Activated T-cell treated with anti-CD3 and anti-CD28 coated beads, Interleukin-2, amount 50 U/mL, for 72 hours (primary cell): ENCODE results near the gene F2RL1. TPM values are rescaled to one million over a fixed set of nuclear protein-coding genes. Genes with fewer than 3 reads are reported as not detected.
A peak's percentile ranks its signal among the peaks of the same experiment; 100 is the strongest.
"Not testable (repeated sequence)": the region's sequence is repeated elsewhere in the genome, so short reads cannot be mapped to it uniquely, and the experiment has no call there.

ENCODE experiments used
- ATAC-seq, 2 donors: fragments of 150-1000 bp; cut with Tn5 transposase; replicated peaks in 1 of 2; 2 replicates each; pipeline ENCODE4 v1.10.0; 2021; ENCODE audit warnings: moderate library complexity in 2 of 2, mild to moderate bottlenecking in 1 of 2
- DNase-seq, 2 donors: peaks; one replicate each; pipeline ENCODE4 v3.0.0; 2021 to 2022; ENCODE audit warnings: mixed read lengths in 1 of 2
- H3K27ac Mint-ChIP-seq: one replicate; pipeline ENCODE4 v1.8.0; 2022; ENCODE audit warnings: mild to moderate bottlenecking, moderate library complexity, mixed read lengths
- H3K27me3 Mint-ChIP-seq: one replicate; pipeline ENCODE4 v1.8.0; 2022; ENCODE audit warnings: low read depth, mixed read lengths
- H3K36me3 Mint-ChIP-seq, 2 donors: one replicate each; pipeline ENCODE4 v1.8.0; 2022; ENCODE audit warnings: mixed read lengths in 2 of 2, mild to moderate bottlenecking in 1 of 2; ENCODE audit not compliant: insufficient read depth in 2 of 2
- H3K4me1 Mint-ChIP-seq: one replicate; pipeline ENCODE4 v1.8.0; 2022; ENCODE audit warnings: low read depth, mixed read lengths
- H3K4me3 Mint-ChIP-seq, 2 donors: one replicate each; pipeline ENCODE4 v1.8.0; 2022; ENCODE audit warnings: mild to moderate bottlenecking in 2 of 2, mixed read lengths in 2 of 2, moderate library complexity in 2 of 2
- H3K9me3 Mint-ChIP-seq, 2 donors: one replicate each; pipeline ENCODE4 v1.8.0; 2022; ENCODE audit warnings: mixed read lengths in 2 of 2
- total RNA-seq, 2 donors: library from RNA; stranded (reverse); gene quantifications; one replicate each; pipeline ENCODE4 v1.2.3, GENCODE V29; 2022

F2RL1 gene
- total RNA-seq, 2 donors from 2014 or later, result 1.6 to 1.7 TPM

DNA sequence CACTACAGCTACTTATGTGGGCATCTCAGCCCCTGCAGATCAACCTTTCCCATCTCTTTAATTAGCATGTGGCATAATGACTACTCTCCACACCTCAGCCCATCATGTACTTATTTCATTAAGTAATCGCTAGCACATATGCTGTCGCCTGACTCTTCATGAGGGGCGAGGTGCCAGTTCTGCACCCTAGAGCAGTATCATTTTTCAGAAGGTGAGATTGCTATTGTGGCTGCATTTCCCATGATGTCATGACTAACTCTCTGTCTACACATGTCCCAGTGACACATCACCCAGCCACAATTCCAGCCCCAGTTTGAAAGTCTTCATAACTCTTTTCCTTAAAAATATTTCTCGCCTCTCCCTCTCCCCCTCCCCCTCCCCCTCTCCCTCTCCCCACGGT, 7.6 kb upstream of the F2RL1 start:
- H3K4me3 Mint-ChIP-seq, result no peak overlapping the region
- peaks cover 12% of the 10 kb centered on the region for H3K27me3 Mint-ChIP-seq

DNA sequence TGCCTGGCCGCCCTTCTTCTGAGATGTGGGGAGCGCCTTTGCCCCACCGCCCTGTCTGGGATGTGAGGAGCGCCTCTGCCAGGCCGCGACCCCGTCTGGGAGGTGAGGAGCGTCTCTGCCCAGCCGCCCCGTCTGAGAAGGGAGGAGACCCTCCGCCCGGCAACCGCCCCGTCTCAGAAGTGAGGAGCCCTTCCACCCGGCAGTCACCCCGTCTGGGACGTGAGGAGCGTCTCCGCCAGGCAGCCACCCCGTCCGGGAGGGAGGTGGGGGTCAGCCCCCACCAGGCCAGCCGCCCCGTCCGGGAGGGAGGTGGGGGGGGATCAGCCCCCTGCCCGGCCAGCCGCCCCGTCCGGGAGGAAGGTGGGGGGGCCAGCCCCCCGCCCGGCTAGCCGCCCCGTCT, 6.6 kb upstream of the F2RL1 start:
- not testable (repeated sequence) for H3K4me3 Mint-ChIP-seq, ATAC-seq, DNase-seq, H3K36me3 Mint-ChIP-seq, H3K9me3 Mint-ChIP-seq, H3K4me1 Mint-ChIP-seq, H3K27ac Mint-ChIP-seq
- H3K27me3 Mint-ChIP-seq, result peaks cover 15% of the 10 kb centered on the region

More for the DNA sequence above, 7.6 kb upstream of the F2RL1 start:
- Mint-ChIP-seq H3K27ac (no peak overlapping the region), H3K9me3 (no peaks in the 10 kb centered on the region), H3K36me3 (no peaks in the 10 kb centered on the region), H3K4me1 (peaks cover 1% of the 10 kb centered on the region)
- DNase-seq (no peak), ATAC-seq (no peak)

DNA sequence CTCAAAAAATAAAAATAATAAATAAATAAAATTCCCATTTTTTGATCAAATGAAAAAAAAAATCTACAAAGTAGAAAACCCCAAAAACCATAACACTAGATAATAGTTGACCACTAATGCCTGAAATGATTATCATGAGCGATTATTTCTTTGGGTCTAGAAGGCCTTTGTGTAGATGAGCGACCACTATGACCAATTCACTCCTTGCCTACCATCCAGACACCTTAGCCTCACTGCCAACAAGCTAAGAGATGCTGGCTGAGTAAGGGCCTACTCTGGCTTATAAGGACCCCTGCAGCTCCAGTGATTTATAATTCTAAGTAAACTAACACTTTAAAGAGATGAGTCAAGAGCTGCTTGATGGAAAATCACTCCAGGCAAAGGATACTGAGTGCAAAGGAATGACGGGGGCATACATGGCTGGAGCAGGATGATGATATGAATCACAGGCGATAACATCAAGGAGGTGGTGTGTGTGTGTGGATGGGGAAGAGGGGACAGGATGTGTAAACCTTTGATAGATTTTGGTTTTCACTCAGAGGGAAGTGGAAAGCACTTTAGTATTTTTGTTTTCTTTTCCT, 4.8 kb upstream of the F2RL1 start:
- no peaks in the 10 kb centered on the region for H3K9me3 Mint-ChIP-seq
- peaks cover 27% of the 10 kb centered on the region for H3K27me3 Mint-ChIP-seq
- ATAC-seq, result no peak
- H3K27ac Mint-ChIP-seq, result no peak overlapping the region
- no peak overlapping the region for H3K4me3 Mint-ChIP-seq
- H3K36me3 Mint-ChIP-seq, result peaks cover 0 to 2% of the 10 kb centered on the region in 2 donors
- no peak for DNase-seq
- peaks cover 9% of the 10 kb centered on the region for H3K4me1 Mint-ChIP-seq

DNA sequence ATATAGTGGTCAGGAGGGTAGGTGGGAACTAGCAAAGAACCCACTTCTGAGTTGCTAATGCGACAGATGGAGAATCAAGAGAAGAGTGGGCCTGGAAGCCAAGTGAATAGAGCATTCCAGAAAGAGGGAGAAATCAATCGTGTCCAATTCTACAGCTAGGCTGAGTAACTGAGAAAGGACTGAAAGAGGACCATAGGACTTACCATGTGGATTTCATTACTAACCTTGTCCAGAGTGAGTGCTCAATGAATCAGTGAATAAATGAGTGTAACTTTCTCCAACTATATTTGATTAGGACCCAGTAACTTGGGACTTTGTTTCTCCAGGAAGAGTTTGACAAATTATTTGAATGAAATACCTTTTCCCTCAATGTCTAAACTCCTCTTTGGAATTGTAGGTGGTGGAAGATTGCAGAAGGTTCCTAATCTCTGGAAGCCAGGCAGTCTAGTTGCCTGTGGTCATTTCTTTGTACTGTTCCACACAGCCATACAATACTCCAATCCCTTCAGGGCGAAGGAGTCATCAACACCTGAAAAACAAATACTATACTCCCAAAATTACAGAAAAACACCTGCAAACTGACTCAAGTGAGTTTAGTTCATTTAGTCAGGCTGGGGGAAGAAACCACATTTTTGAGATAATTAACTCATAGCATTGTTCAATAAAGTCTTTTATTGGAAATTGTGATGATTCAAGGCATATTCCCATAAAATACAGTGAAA, 2.6 kb upstream of the F2RL1 start:
- ATAC-seq, result no peak
- Mint-ChIP-seq H3K4me3 (no peak overlapping the region), H3K4me1 (peaks cover 16% of the 10 kb centered on the region), H3K27me3 (peaks cover 33% of the 10 kb centered on the region), H3K27ac (no peak overlapping the region), H3K36me3 (peaks cover 0 to 2% of the 10 kb centered on the region in 2 donors), H3K9me3 (no peaks in the 10 kb centered on the region)
- DNase-seq, result no peak

DNA sequence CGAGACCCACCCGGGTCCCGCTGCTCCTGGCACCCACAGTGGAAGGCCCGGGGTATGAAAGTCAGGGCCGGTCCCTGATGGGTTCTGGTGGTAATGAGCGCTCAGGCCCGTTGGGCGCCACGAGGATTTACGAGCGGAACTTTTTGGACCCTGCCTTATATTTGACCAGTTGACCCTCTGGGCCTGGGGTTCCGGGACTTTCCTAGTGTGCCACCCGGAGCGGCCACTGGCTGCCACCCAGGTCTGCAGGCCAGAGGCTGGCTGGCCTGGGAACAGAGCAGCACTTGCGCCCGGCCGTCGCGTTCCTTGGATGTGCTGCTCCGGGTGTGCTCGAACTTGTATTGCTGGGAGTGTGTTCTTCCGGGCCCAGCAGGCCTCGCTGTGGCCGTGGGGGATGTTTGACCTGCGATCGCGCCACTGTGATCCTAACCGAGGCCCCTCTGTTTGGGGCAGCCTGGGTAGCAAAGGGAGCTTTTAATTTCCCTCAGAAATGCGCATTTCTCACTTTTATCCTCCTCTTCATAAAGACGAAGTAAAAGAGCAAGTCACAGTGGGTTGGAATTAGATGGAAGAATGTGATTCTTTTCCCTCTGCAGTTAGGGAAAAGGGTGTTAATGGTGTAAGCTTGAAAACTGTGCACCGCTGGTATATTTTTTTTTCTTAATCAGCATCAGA, 1.2 kb downstream of the F2RL1 start:
- H3K9me3 Mint-ChIP-seq, result no peaks in the 10 kb centered on the region
- ATAC-seq, result no peak
- peaks cover 0 to 2% of the 10 kb centered on the region in 2 donors for H3K36me3 Mint-ChIP-seq
- peaks cover 16% of the 10 kb centered on the region for H3K4me1 Mint-ChIP-seq
- no peak for DNase-seq
- no peak overlapping the region for H3K27ac Mint-ChIP-seq
- peaks cover 33% of the 10 kb centered on the region for H3K27me3 Mint-ChIP-seq
- peak overlapping the region; percentile 85 to 87 for H3K4me3 Mint-ChIP-seq

DNA sequence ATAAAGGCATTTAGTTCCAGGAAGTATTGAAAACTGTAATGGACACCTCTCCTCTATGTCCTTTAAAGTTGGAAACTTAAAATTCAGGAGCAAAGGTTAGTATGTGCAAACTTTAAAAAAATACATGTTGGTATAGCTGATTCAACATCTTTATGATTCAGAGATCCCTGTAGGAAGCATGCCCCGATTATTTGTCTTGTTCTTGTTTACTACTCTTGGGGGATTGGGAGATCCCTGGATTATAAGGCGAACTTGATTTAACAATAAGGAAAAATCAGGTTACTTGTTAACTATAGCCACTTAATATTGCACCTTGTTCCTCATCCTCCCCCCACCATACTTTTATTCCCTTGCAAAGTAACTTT, 1.7 kb downstream of the F2RL1 start:
- no peaks in the 10 kb centered on the region for H3K9me3 Mint-ChIP-seq
- ATAC-seq (no peak), DNase-seq (no peak)
- peak overlapping the region in 1 of 2 donors; percentile 87 for H3K4me3 Mint-ChIP-seq
- H3K4me1 Mint-ChIP-seq, result peaks cover 16% of the 10 kb centered on the region
- no peak overlapping the region for H3K27ac Mint-ChIP-seq
- peaks cover 0 to 2% of the 10 kb centered on the region in 2 donors for H3K36me3 Mint-ChIP-seq
- H3K27me3 Mint-ChIP-seq, result peaks cover 28% of the 10 kb centered on the region

DNA sequence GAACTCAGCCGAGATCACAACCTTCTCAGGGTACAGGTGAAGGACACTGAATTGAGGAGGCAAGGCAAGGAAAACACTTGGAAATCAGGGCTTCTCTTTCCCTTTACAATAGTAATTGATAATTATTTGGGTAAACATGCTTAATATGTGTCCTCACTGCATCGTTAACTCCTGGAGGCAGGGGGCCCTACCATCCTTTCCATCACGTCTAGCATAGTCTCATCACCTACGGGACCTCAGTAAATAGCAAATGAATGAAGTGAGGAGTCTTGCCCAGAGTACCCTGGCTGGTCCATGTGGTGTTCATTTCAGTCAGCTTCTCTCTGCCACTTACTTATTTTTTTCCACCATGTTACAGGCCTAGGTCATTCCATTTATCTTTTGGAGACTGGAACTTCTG, 2.3 kb downstream of the F2RL1 start:
- Mint-ChIP-seq H3K4me3 (no peak overlapping the region), H3K4me1 (peaks cover 16% of the 10 kb centered on the region), H3K9me3 (no peaks in the 10 kb centered on the region), H3K27ac (no peak overlapping the region), H3K36me3 (peaks cover 0 to 2% of the 10 kb centered on the region in 2 donors), H3K27me3 (peaks cover 21% of the 10 kb centered on the region)
- ATAC-seq (no peak), DNase-seq (no peak)

DNA sequence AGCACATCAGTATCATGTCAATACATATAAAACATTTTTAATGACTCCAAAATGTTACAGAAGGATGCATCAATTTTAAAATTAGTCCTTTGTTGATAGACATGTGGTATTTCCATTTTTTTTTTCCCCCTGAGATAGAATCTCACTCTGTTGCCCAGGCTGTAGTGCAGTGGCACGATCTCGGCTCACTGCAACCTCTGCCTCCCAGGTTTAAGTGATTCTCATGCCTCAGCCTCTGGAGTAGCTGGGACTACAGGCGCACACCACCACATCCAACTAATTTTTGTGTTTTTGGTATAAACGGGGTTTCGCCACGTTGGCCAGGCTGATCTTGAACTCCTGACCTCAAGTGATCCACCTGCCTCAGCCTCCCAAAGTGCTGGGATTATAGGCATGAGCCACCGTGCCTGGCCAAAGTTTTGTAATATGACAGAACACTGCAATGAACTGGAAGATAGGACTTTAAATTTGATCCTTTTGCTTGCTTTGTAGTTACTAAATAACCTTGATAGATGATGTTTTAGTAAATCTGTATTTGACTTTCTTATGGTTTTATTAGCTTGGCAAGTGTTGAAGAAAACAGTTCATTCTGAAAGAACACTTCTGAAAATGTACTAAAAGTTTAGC, 3.4 kb downstream of the F2RL1 start:
- peaks cover 18% of the 10 kb centered on the region for H3K27me3 Mint-ChIP-seq
- not testable (repeated sequence) for ATAC-seq, H3K9me3 Mint-ChIP-seq, H3K4me3 Mint-ChIP-seq, DNase-seq, H3K36me3 Mint-ChIP-seq, H3K27ac Mint-ChIP-seq
- peaks cover 16% of the 10 kb centered on the region for H3K4me1 Mint-ChIP-seq

DNA sequence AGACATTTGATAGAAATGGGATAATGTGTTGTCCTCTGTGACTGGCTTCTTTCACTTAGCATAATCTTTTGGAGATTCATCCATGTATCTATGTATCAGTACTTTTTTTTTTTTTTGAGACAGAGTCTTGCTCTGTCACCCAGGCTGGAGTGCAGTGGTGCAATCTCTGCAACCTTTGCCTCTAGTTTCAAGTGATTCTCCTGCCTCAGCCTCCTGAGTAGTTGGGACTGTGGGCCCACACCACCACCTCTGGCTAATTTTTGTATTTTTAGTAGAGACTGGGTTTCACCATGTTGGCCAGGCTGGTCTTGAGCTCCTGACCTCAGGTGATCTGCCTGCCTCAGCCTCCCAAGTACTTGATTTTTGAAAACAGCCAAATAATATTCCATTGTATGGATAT, 7.6 kb downstream of the F2RL1 start:
- not testable (repeated sequence) for H3K9me3 Mint-ChIP-seq, H3K4me3 Mint-ChIP-seq, H3K27me3 Mint-ChIP-seq, DNase-seq, H3K27ac Mint-ChIP-seq, ATAC-seq, H3K36me3 Mint-ChIP-seq
- H3K4me1 Mint-ChIP-seq, result peaks cover 12% of the 10 kb centered on the region

DNA sequence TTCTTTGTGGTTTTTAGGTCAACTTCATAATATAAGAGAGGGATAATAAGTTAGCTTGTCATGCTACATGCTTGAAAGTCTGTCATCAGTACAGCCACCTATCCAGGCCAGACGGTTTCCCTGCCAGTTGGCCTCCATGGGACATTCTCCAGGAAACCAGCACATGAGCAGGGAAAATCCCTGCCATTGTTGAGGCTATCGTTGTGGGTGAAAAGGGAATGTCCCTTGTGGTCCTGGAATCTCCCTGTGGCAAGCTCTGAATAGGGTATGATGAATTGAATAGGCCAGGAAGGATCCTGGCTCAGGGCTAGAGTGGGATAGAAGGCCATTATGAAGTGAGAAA, 12.3 kb downstream of the F2RL1 start:
- peaks cover 13% of the 10 kb centered on the region for H3K4me1 Mint-ChIP-seq
- H3K9me3 Mint-ChIP-seq, result no peaks in the 10 kb centered on the region
- H3K4me3 Mint-ChIP-seq, result no peak overlapping the region
- ATAC-seq (peak; percentile 22 to 23), DNase-seq (no peak)
- H3K36me3 Mint-ChIP-seq, result no peaks in the 10 kb centered on the region
- H3K27ac Mint-ChIP-seq, result no peak overlapping the region
- H3K27me3 Mint-ChIP-seq, result no peaks in the 10 kb centered on the region

DNA sequence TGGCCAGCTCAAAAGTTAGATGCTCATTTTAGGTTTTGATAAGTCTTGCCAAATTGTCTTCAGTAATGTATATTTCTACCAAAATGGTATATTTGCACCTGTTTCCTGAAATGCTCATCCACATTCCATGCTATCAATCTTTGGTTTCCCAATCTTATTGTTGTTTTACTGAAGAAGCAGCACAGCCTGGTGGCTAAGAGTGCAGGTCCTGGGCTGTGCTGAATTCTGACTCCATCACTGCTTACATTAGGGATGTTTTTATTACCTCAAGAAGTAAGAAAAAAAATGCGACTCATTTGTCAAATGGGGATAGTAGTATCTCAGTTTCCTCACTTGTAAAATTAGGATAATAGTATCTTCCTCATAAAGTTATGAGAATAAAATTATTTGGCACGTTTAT, 17.4 kb downstream of the F2RL1 start:
- Mint-ChIP-seq H3K9me3 (no peaks in the 10 kb centered on the region), H3K27ac (no peak overlapping the region), H3K36me3 (peaks cover 0 to 1% of the 10 kb centered on the region in 2 donors), H3K27me3 (no peaks in the 10 kb centered on the region), H3K4me3 (no peak overlapping the region), H3K4me1 (peaks cover 3% of the 10 kb centered on the region)
- ATAC-seq (no peak), DNase-seq (no peak)

DNA sequence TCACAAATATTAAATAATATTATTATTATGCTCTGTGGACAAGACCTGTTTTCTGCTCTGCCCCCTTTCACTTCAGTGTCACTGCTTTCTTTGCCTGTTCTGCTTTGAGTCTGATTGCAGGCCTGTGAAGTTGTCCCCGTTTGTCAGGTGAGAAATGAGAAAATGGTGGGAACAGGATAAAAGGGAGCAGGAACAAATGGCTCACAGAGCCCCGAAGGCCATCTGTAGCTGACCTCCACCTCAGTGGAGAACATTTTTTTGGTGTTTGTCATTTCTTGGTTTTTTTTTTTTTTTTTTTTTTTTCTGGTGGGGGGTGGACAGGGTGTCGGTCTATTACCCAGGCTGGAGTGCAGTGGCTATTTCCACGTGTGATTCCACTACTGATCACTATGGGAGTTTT, 17.8 kb downstream of the F2RL1 start:
- no peaks in the 10 kb centered on the region for H3K27me3 Mint-ChIP-seq
- H3K4me3 Mint-ChIP-seq, result no peak overlapping the region
- H3K9me3 Mint-ChIP-seq, result no peaks in the 10 kb centered on the region
- ATAC-seq (no peak), DNase-seq (no peak)
- no peaks in the 10 kb centered on the region for H3K4me1 Mint-ChIP-seq
- peaks cover 0 to 1% of the 10 kb centered on the region in 2 donors for H3K36me3 Mint-ChIP-seq
- H3K27ac Mint-ChIP-seq, result no peak overlapping the region

DNA sequence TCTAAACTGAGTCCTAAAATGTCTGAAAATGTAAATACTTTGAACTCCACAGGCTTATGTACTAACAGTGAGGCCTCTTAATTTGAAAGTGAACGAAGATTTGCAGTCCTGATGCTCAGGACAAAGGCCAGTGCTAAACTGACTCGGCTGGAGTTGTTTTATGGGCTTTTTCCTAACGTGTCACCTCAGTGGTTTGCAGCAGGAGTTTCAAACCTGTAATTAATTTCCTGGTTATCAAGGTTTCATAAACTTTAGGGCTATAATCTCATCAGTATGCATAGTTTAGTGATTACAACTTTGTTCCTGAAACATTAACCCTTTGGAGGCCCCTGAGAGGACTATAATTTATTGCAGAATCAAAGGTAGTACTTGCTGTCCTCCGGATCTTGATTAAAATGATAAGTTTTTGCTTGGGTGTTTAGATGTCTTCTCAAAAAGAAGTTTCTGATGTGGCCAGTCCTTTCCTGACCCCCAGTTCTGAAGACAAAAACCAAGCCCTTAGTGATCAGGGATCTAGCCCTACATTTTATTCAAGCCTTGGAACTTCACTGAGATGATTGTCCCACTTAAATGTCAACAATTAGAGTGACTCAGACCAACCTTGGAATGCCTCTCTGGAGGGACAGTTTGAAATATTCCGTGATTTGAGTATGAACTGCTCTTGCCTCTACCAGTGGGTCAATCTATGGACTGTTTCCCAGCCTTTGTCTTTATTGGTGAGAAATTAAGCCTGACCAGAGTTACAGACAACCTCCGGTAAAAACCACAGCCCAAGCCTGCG, 19.8 kb downstream of the F2RL1 start:
- ATAC-seq (no peak), DNase-seq (no peak)
- Mint-ChIP-seq H3K36me3 (peaks cover 0 to 3% of the 10 kb centered on the region in 2 donors), H3K27ac (no peak overlapping the region), H3K9me3 (peaks cover 0 to 2% of the 10 kb centered on the region in 2 donors), H3K4me3 (no peak overlapping the region), H3K27me3 (peaks cover 12% of the 10 kb centered on the region), H3K4me1 (no peaks in the 10 kb centered on the region)
